Small intestine (tissue), 7 donors: ENCODE results near the gene SUPT20HL2. TPM values are rescaled to one million over a fixed set of nuclear protein-coding genes. Genes with fewer than 3 reads are reported as not detected.

ENCODE experiments used
- DNase-seq, 2 donors: peaks; one replicate each; pipeline versions ENCODE4 v3.0.0 to v3.0.0-alpha.2; 2013
- FAIRE-seq: peaks from 2 replicates; lab custom pipeline; 2012; peaks lifted over from hg19 to GRCh38; lab: Jason Lieb, UNC
- H3K27ac ChIP-seq, 3 donors: one replicate each; pipeline ENCODE4 v1.5.1; 2013; ENCODE audit warnings: low read length in 2 of 3, mild to moderate bottlenecking in 2 of 3, control low read depth in 1 of 3, inconsistent platforms in 1 of 3, low read depth in 1 of 3, moderate library complexity in 1 of 3
- H3K27me3 ChIP-seq, 3 donors: one replicate each; pipeline ENCODE4 v1.6.1; 2013; ENCODE audit warnings: low read length in 3 of 3, inconsistent platforms in 1 of 3; ENCODE audit not compliant: control insufficient read depth in 3 of 3, insufficient read depth in 3 of 3
- H3K36me3 ChIP-seq, 3 donors: one replicate each; pipeline ENCODE4 v1.6.1; 2013; ENCODE audit warnings: low read length in 3 of 3, inconsistent platforms in 1 of 3, low read depth in 1 of 3, mild to moderate bottlenecking in 1 of 3, moderate library complexity in 1 of 3; ENCODE audit not compliant: control insufficient read depth in 3 of 3, insufficient read depth in 2 of 3
- H3K4me1 ChIP-seq, 3 donors: one replicate each; pipeline ENCODE4 v1.6.1; 2013; ENCODE audit warnings: low read length in 2 of 3, inconsistent platforms in 1 of 3, low read depth in 1 of 3, mild to moderate bottlenecking in 1 of 3, moderate library complexity in 1 of 3; ENCODE audit not compliant: control insufficient read depth in 3 of 3, insufficient read depth in 2 of 3
- H3K4me3 ChIP-seq, 3 donors: one replicate each; pipeline ENCODE4 v1.5.1; 2013; ENCODE audit warnings: low read length in 3 of 3, control low read depth in 1 of 3, inconsistent platforms in 1 of 3, low read depth in 1 of 3, mild to moderate bottlenecking in 1 of 3, moderate library complexity in 1 of 3
- H3K9me3 ChIP-seq, 2 donors: one replicate each; pipeline ENCODE4 v1.6.1; 2013; ENCODE audit warnings: low read depth in 1 of 2, low read length in 1 of 2; ENCODE audit not compliant: control insufficient read depth in 2 of 2, insufficient read depth in 1 of 2
- WGBS, 3 donors: extraction: QIAGEN DNeasy Blood & Tissue Kit; methylation state at CpG; one replicate each; pipeline ENCODE4 v1.1.7; 2013; 5-methylcytosine and 5-hydroxymethylcytosine counted together
- polyA plus RNA-seq, 4 donors: library from polyadenylated mRNA; stranded (reverse) in 3 of 4; unstranded in 1 of 4; fragments of 200-250 nt in 3 of 4; fragments of 120-200 nt in 1 of 4; gene quantifications; one replicate each; pipeline versions ENCODE4 v1.2.1 to v1.2.3, GENCODE V29; 2013
- donor health status: healthy with polysubstance abuse.
- donor health status: control.
- donor health status: control.
- donor health status: Bipolar disorder and iron deficiency.
- donor health status: healthy.

Gene SUPT20HL2
- polyA plus RNA-seq, 4 donors: 0.04 TPM; not detected in 3

- no peak for FAIRE-seq
- 35 to 72% (median 60%) methylated on average over 12 of the region's 12 CpGs for WGBS, 3 donors
- no peaks in the 10 kb centered on the region for H3K9me3 ChIP-seq
- peak overlapping the region in 1 of 3 donors; percentile 34 for H3K27ac ChIP-seq
- H3K4me3 ChIP-seq: no peak overlapping the region
- H3K4me1 ChIP-seq: no peaks in the 10 kb centered on the region
- no peaks in the 10 kb centered on the region for H3K36me3 ChIP-seq
- H3K27me3 ChIP-seq: no peaks in the 10 kb centered on the region
- DNase-seq: no peak
These were observed 31.3 kb downstream of the SUPT20HL2 start for GRCh38 chrX:24282381-24283126.

- H3K4me3 ChIP-seq: no peak overlapping the region
- no peaks in the 10 kb centered on the region for H3K4me1 ChIP-seq
- no peak for DNase-seq
- H3K27me3 ChIP-seq: no peaks in the 10 kb centered on the region
- WGBS, 3 donors: 92 to 94% (median 93%) methylated on average over 5 of the region's 5 CpGs
- FAIRE-seq: no peak
- no peak overlapping the region for H3K27ac ChIP-seq
- H3K9me3 ChIP-seq: no peaks in the 10 kb centered on the region
- H3K36me3 ChIP-seq: no peaks in the 10 kb centered on the region
These were observed 36.5 kb downstream of the SUPT20HL2 start for GRCh38 chrX:24277405-24277804.

- Histone ChIP-seq H3K27ac (no peak overlapping the region), H3K27me3 (no peaks in the 10 kb centered on the region), H3K9me3 (no peaks in the 10 kb centered on the region), H3K36me3 (no peaks in the 10 kb centered on the region), H3K4me1 (no peaks in the 10 kb centered on the region), H3K4me3 (no peak overlapping the region)
- DNase-seq (no peak), FAIRE-seq (no peak)
- WGBS, 3 donors: 58 to 70% (median 66%) methylated on average over 5 of the region's 5 CpGs
These were observed 37.9 kb downstream of the SUPT20HL2 start for GRCh38 chrX:24276015-24276414.

DNA sequence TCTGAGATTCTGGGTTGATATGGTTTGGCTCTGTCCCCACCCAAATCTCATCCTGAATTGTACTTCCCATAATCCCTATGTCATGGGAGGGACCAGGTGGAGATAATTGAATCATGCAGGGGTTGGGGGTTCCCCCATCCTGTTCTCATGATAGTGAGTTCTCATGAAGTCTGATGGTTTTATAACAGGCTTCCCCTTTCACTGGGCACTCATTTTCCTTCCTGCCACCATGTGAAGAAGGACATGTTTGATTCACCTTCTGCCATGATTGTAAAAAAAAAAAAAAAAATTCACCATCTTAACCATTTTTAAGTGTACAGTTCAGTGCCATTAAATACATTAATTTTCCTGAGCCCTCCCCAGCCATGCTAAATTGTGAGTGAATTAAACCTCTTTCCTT, 42.6 kb downstream of the SUPT20HL2 start:
- no peak overlapping the region for H3K4me3 ChIP-seq
- DNase-seq: no peak
- H3K4me1 ChIP-seq: no peaks in the 10 kb centered on the region
- H3K27ac ChIP-seq: no peak overlapping the region
- no peak for FAIRE-seq
- no peaks in the 10 kb centered on the region for H3K27me3 ChIP-seq
- no peaks in the 10 kb centered on the region for H3K9me3 ChIP-seq
- H3K36me3 ChIP-seq: no peaks in the 10 kb centered on the region

GRCh38 chrX:24268786-24269185, 45.1 kb downstream of the SUPT20HL2 start:
- no peaks in the 10 kb centered on the region for H3K9me3 ChIP-seq
- H3K4me3 ChIP-seq: no peak overlapping the region
- no peak overlapping the region for H3K27ac ChIP-seq
- H3K27me3 ChIP-seq: no peaks in the 10 kb centered on the region
- no peak for FAIRE-seq
- 86 to 97% (median 94%) methylated on average over 5 of the region's 5 CpGs for WGBS, 3 donors
- H3K36me3 ChIP-seq: no peaks in the 10 kb centered on the region
- no peaks in the 10 kb centered on the region for H3K4me1 ChIP-seq
- no peak for DNase-seq

DNA sequence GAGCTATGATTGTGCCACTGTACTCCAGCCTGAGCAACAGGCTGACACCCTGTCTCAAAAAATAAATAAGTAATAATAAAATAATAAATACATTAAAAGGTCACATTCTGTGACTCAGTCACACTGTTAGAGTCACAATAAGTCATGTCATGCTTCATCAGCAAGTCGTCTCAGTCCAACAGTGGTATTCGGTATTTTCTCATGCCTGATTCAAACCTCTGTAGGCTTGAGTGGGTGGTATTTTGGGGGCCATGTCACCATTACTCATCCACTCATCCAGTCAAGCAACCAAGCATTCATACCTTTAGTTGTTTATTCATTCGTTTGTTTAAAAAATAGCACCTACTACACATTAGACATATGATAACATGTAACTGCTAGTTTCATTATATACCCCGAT, 46.9 kb downstream of the SUPT20HL2 start:
- WGBS, 3 donors: 74 to 84% (median 78%) methylated on average over 4 of the region's 4 CpGs
- Histone ChIP-seq H3K4me1 (no peaks in the 10 kb centered on the region), H3K4me3 (no peak overlapping the region), H3K9me3 (no peaks in the 10 kb centered on the region), H3K36me3 (no peaks in the 10 kb centered on the region), H3K27me3 (no peaks in the 10 kb centered on the region), H3K27ac (no peak overlapping the region)
- DNase-seq (no peak), FAIRE-seq (no peak)

GRCh38 chrX:24264383-24264782, 49.5 kb downstream of the SUPT20HL2 start:
- no peak for FAIRE-seq
- 46 to 66% (median 58%) methylated on average over 6 of the region's 6 CpGs for WGBS, 3 donors

GRCh38 chrX:24262309-24262708, 51.6 kb downstream of the SUPT20HL2 start:
- Histone ChIP-seq H3K36me3 (no peaks in the 10 kb centered on the region), H3K4me3 (no peak overlapping the region), H3K27ac (no peak overlapping the region), H3K27me3 (no peaks in the 10 kb centered on the region), H3K4me1 (peaks cover 4 to 9% (median 5%) of the 10 kb centered on the region in 3 donors), H3K9me3 (peaks cover 0 to 10% of the 10 kb centered on the region in 2 donors)
- 88 to 100% (median 98%) methylated on average over 2 to 3 of the region's 3 CpGs for WGBS, 3 donors
- FAIRE-seq (no peak), DNase-seq (no peak)

More at GRCh38 chrX:24264383-24264782, 49.5 kb downstream of the SUPT20HL2 start:
- no peak for DNase-seq
- H3K36me3 ChIP-seq: no peaks in the 10 kb centered on the region
- H3K27ac ChIP-seq: no peak overlapping the region
- H3K27me3 ChIP-seq: no peaks in the 10 kb centered on the region
- H3K9me3 ChIP-seq: peaks cover 0 to 10% of the 10 kb centered on the region in 2 donors
- no peak overlapping the region for H3K4me3 ChIP-seq
- H3K4me1 ChIP-seq: peaks cover 4 to 9% (median 5%) of the 10 kb centered on the region in 3 donors
